GM19238 (cell line): ENCODE results near the gene SYCE1.
"Not testable (repeated sequence)": the region's sequence is repeated elsewhere in the genome, so short reads cannot be mapped to it uniquely, and the experiment has no call there.

ENCODE experiments used
- DNase-seq: peaks from one replicate; pipeline ENCODE4 v3.0.0; 2011; ENCODE audit warnings: low spot score; ENCODE audit not compliant: insufficient read length

The SYCE1 gene

GRCh38 chr10:133559216-133559615 lies 6.2 kb downstream of the SYCE1 start:
- DNase-seq: no peak

- no peak for DNase-seq
These were observed 8.0 kb downstream of the SYCE1 start for GRCh38 chr10:133557381-133557780.

- no peak for DNase-seq
These were observed 9.9 kb downstream of the SYCE1 start for GRCh38 chr10:133555521-133555920.

GRCh38 chr10:133554600-133554999 lies 10.8 kb downstream of the SYCE1 start:
- DNase-seq: no peak

- DNase-seq: no peak
These were observed 20.9 kb downstream of the SYCE1 start for GRCh38 chr10:133544506-133544905.

GRCh38 chr10:133541441-133541975 lies 23.9 kb downstream of the SYCE1 start:
- DNase-seq: not testable (repeated sequence)

GRCh38 chr10:133537546-133538545 lies 27.5 kb downstream of the SYCE1 start:
- DNase-seq: no peak

GRCh38 chr10:133536198-133536597 lies 29.2 kb downstream of the SYCE1 start:
- no peak for DNase-seq

- DNase-seq: no peak
These were observed 31.0 kb downstream of the SYCE1 start for GRCh38 chr10:133534417-133534816.

- DNase-seq: no peak
These were observed 32.5 kb downstream of the SYCE1 start for GRCh38 chr10:133532871-133533270.

- no peak for DNase-seq
These were observed 34.9 kb downstream of the SYCE1 start for GRCh38 chr10:133530506-133530905.

GRCh38 chr10:133529576-133529946 lies 35.8 kb downstream of the SYCE1 start:
- DNase-seq: no peak

GRCh38 chr10:133528845-133529575 lies 36.4 kb downstream of the SYCE1 start:
- no peak for DNase-seq

- DNase-seq: no peak
These were observed 37.0 kb downstream of the SYCE1 start for GRCh38 chr10:133528296-133528844.

- no peak for DNase-seq
These were observed 37.6 kb downstream of the SYCE1 start for GRCh38 chr10:133527771-133528271.

GRCh38 chr10:133526957-133527588 lies 38.3 kb downstream of the SYCE1 start, which contains the start of gene CYP2E1:
TSS of gene CYP2E1 (plus strand) at chr10:133527363. CDS start at chr10:133527396, 33 bp downstream.
- no peak for DNase-seq

- DNase-seq: no peak
These were observed 39.9 kb downstream of the SYCE1 start for GRCh38 chr10:133525444-133525843.

GRCh38 chr10:133523631-133524203 lies 41.7 kb downstream of the SYCE1 start:
- no peak for DNase-seq

GRCh38 chr10:133520193-133520738 lies 45.1 kb downstream of the SYCE1 start:
- peak; percentile 85 for DNase-seq

- DNase-seq: not testable (repeated sequence)
These were observed 46.9 kb downstream of the SYCE1 start for GRCh38 chr10:133518517-133518916.
